AG04450 (cell line): ENCODE measurements around the gene ROCK2. TPM values are rescaled to one million over a fixed set of nuclear protein-coding genes. Genes with fewer than 3 reads are reported as not detected.

Experiments used
- CTCF ChIA-PET: fragments of 300-600, 350-600 bp; formaldehyde crosslinking; extraction: SDS; loops from one replicate; lab custom pipeline; 2022; ENCODE audit warnings: antibody characterized with exemption, inconsistent platforms; lab: Charles Lee
- POLR2A ChIA-PET: fragments of 350-600 bp; formaldehyde crosslinking; extraction: SDS; loops from one replicate; lab custom pipeline; 2021; ENCODE audit warnings: antibody characterized with exemption, inconsistent platforms; lab: Yijun Ruan, JAX
- DNase-seq: peaks from one replicate; pipeline ENCODE4 v3.0.0-alpha.2; 2011; ENCODE audit warnings: low read depth, low spot score
- H3K27ac ChIP-seq: one replicate; pipeline ENCODE4 v1.5.1; 2012; ENCODE audit warnings: low read depth, low read length, control low read depth
- H3K27me3 ChIP-seq: one replicate; pipeline ENCODE4 v1.6.0; 2012; ENCODE audit warnings: low read length; ENCODE audit not compliant: control insufficient read depth, insufficient read depth
- H3K4me3 ChIP-seq: 2 replicates; pipeline ENCODE4 v1.5.1; 2011; ENCODE audit warnings: mild to moderate bottlenecking, low read depth, low read length, control low read depth
- H3K9me3 ChIP-seq: 2 replicates; pipeline ENCODE4 v1.5.1; 2012; ENCODE audit warnings: low read length; ENCODE audit not compliant: control insufficient read depth, insufficient read depth
- polyA plus RNA-seq: library from polyadenylated mRNA; depleted of rRNA; stranded (reverse); fragments of >200 nt; gene quantifications from 2 replicates; pipeline ENCODE4 v1.2.3, GENCODE V29; 2011
- TF ChIP-seq, protein P1 (sequence below): IDR thresholded peaks from 2 replicates; pipeline ENCODE4 v1.5.1; 2011; ENCODE audit warnings: low read depth, low read length, control low read depth, inconsistent platforms

The ROCK2 gene
- polyA plus RNA-seq, 1 experiment = 28.2 TPM

DNA sequence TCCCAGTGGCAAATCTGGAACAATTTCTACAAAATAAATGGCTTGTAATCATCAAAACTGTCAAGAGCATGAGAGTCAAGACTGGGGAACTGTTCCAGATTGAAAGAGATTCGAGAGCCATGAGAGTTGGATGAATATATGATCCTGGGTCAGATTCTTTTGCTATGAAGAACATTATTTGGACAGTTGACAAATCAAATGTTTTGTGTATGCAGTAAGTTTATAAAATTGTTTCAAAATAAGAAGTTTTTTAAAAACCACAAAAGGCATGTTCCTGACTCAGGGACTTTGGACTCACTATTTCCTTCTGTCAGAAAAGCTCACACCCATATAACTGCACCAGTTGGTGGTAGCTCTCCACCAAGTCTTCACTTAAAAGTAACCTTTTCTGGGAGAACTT, 38.5 kb downstream of the ROCK2 start:
- Histone ChIP-seq H3K27ac (no peak overlapping the region), H3K4me3 (no peak overlapping the region), H3K9me3 (no peaks in the 10 kb centered on the region; the same call in 1 of the 2 replicates), H3K27me3 (no peaks in the 10 kb centered on the region)
- ChIA-PET CTCF (interaction anchor here (0.5 to 0.8 kb wide), 2 partner anchors 104 to 174 kb away, joined by 3 read pairs; no protein-coding TSS in a partner anchor), POLR2A (interaction anchor here (0.5 to 1.3 kb wide), 4 partner anchors 14 to 39 kb away, joined by 3 to 5 read pairs (median 4); no protein-coding TSS in a partner anchor)
- peak; percentile 54 for DNase-seq
- TF ChIP-seq, protein P1, sequence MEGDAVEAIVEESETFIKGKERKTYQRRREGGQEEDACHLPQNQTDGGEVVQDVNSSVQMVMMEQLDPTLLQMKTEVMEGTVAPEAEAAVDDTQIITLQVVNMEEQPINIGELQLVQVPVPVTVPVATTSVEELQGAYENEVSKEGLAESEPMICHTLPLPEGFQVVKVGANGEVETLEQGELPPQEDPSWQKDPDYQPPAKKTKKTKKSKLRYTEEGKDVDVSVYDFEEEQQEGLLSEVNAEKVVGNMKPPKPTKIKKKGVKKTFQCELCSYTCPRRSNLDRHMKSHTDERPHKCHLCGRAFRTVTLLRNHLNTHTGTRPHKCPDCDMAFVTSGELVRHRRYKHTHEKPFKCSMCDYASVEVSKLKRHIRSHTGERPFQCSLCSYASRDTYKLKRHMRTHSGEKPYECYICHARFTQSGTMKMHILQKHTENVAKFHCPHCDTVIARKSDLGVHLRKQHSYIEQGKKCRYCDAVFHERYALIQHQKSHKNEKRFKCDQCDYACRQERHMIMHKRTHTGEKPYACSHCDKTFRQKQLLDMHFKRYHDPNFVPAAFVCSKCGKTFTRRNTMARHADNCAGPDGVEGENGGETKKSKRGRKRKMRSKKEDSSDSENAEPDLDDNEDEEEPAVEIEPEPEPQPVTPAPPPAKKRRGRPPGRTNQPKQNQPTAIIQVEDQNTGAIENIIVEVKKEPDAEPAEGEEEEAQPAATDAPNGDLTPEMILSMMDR = no peak

DNA sequence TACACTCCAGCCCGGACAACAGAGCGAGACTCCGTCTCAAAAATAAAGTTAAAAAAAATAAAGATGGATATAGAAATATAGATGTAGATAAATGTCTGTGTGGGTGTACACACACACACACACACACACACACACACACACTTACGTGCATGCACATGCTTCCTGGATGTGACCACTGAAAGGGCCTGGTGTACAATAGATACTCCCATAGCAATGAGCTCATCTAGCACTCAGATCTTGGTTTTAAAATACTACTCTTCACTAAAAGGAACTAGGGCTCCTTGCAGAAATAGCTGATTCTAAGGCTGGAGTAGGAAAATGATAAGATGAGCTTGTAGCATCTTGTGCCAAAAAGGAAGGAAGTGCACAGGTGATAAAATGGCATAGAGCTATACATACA, 39.1 kb downstream of the ROCK2 start:
- CTCF ChIA-PET = interaction anchor here (0.5 kb wide), 1 partner anchor 104 kb away, joined by 3 read pairs; no protein-coding TSS in a partner anchor
- DNase-seq = no peak

GRCh38 chr2:11304476-11304875, 40.0 kb downstream of the ROCK2 start:
- TF ChIP-seq, protein P1 = no peak
- H3K4me3 ChIP-seq = no peak overlapping the region
- no peaks in the 10 kb centered on the region; the same call in 1 of the 2 replicates for H3K9me3 ChIP-seq
- no peak overlapping the region for H3K27ac ChIP-seq
- ChIA-PET POLR2A (no interaction called here), CTCF (no interaction called here)
- no peaks in the 10 kb centered on the region for H3K27me3 ChIP-seq
- DNase-seq = no peak

More for the DNA sequence above, 39.1 kb downstream of the ROCK2 start:
- H3K27ac ChIP-seq = no peak overlapping the region
- H3K9me3 ChIP-seq = no peaks in the 10 kb centered on the region; the same call in 1 of the 2 replicates
- POLR2A ChIA-PET = interaction anchor here (0.8 to 1.3 kb wide), 2 partner anchors 15 to 40 kb away, joined by 3 to 4 read pairs; no protein-coding TSS in a partner anchor
- H3K27me3 ChIP-seq = no peaks in the 10 kb centered on the region
- H3K4me3 ChIP-seq = no peak overlapping the region
- TF ChIP-seq, protein P1 = no peak

DNA sequence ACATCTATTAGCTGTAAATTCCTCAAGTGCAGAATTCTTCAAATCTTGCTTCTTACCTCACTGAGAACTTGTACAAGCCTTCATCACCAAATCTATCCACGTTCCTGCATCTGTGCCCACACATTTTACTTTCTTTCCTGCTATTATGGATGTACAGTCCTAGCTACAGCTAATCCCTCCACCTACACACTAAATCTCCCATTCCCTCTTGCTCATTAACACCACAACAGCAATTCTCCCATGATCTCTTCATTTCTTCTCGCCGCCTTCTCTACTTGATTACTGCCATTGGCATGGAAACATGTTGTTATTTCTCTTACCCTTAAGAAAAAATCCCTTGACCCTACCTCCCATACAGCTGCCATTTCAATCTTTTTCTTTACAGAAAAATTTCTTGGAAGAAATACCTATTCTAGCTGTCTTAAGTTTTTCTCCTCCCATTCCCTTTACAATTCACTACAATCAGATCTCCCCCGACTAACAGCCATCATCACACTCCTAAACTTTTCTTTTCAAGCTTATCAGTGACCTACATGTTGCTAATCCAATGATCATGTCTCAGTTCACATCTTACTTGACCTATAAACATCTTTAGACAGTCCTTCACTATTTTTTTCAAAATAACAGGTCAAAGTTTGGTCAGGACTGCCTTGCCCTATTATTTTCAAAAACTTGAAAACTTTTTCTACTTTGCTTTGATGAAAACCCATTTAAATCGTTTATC, 41.0 kb downstream of the ROCK2 start:
- ChIA-PET CTCF (interaction anchor here (1.2 kb wide), 1 partner anchor 16 kb away, joined by 4 read pairs; no protein-coding TSS in a partner anchor), POLR2A (no interaction called here)
- Histone ChIP-seq H3K27me3 (no peaks in the 10 kb centered on the region), H3K9me3 (no peaks in the 10 kb centered on the region; the same call in 1 of the 2 replicates), H3K4me3 (no peak overlapping the region), H3K27ac (no peak overlapping the region)
- TF ChIP-seq, protein P1 = no peak
- DNase-seq = no peak

DNA sequence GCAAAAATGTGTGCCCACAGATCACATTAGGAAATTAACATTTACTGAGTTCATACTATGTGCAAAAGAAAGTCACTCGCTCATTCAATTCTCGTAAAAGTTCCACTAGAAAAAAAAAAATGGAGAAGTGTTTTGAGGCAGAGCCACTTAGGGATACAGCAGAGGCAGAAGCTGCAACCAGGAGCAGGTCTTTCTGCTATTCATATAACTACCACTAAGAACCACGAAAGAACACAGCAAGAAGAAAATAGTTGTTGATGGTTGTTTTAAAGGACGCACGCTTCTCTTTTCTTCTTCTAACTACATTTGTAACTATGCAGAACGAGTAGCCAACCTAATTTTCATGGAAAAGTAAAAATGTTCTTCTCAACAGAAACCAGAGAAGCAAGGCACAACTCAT, 45.0 kb downstream of the ROCK2 start:
- no peaks in the 10 kb centered on the region for H3K9me3 ChIP-seq

More for the DNA sequence above, 45.0 kb downstream of the ROCK2 start:
- POLR2A ChIA-PET = no interaction called here
- TF ChIP-seq, protein P1 = no peak
- DNase-seq = no peak
- CTCF ChIA-PET = no interaction called here
- Histone ChIP-seq H3K27ac (no peak overlapping the region), H3K27me3 (no peaks in the 10 kb centered on the region), H3K4me3 (no peak overlapping the region)
